ENCODE measurements around the gene IL20RB.

IL20RB gene

GRCh38 chr3:137039570-137039969 lies 81.8 kb downstream of the IL20RB start:
- DNase-seq (ENCODE audit: low spot score): no peak

GRCh38 chr3:137041251-137041650 lies 83.5 kb downstream of the IL20RB start:
- no peak for DNase-seq (ENCODE audit: low spot score)

GRCh38 chr3:137041686-137042085 lies 83.9 kb downstream of the IL20RB start:
- DNase-seq (ENCODE audit: low spot score): no peak

GRCh38 chr3:137046747-137047146 lies 89.0 kb downstream of the IL20RB start:
- no peak for DNase-seq (ENCODE audit: low spot score)

- DNase-seq (ENCODE audit: low spot score): no peak
Observed at GRCh38 chr3:137047240-137047639, 89.5 kb downstream of the IL20RB start.

- no peak for DNase-seq (ENCODE audit: low spot score)
Observed at GRCh38 chr3:137050281-137050680, 92.5 kb downstream of the IL20RB start.

GRCh38 chr3:137052298-137052697 lies 94.5 kb downstream of the IL20RB start:
- no peak for DNase-seq (ENCODE audit: low spot score)
